HL-60/S4 (cell line): ENCODE data around the gene ALKBH1.

Experiments
- in situ Hi-C: fragments of 300-500 bp; cut with MboI; formaldehyde crosslinking; loops from 2 replicates; pipeline ENCODE4 v1.14.3; 2022; ENCODE audit warnings: low sequenced_read_pairs

The ALKBH1 gene

GRCh38 chr14:77625360-77625759 lies 82.5 kb downstream of the ALKBH1 start:
- in situ Hi-C loops = no loop called here

GRCh38 chr14:77623201-77623600 lies 84.6 kb downstream of the ALKBH1 start:
- in situ Hi-C loops = no loop called here
